IMR-90 (cell line): ENCODE data around the gene FPR2. TPM values are rescaled to one million over a fixed set of nuclear protein-coding genes. Genes with fewer than 3 reads are reported as not detected.

Source experiments
- ATAC-seq: fragments of 200-7000 bp; cut with Tn5 transposase; 2 replicates; pipeline ENCODE4 v1.9.1; 2020; ENCODE audit warnings: low read depth, mild to moderate bottlenecking, moderate library complexity
- BruUV-seq: library from RNA; stranded (reverse); fragments of 400-500 nt; replicated peaks from 2 replicates; lab custom pipeline; 2021; lab: Mats Ljungman, UMichigan
- CTCF ChIA-PET: fragments of 300-600 bp; formaldehyde crosslinking; extraction: SDS; loops from one replicate; lab custom pipeline; 2021; ENCODE audit warnings: antibody characterized with exemption; lab: Yijun Ruan, JAX
- POLR2A ChIA-PET: fragments of 300-600 bp; sonication (Branson Sonifier 250); formaldehyde crosslinking; loops from one replicate; lab custom pipeline; 2022; ENCODE audit warnings: antibody characterized with exemption; ENCODE audit not compliant: unreplicated experiment; lab: Charles Lee
- DNase-seq: peaks from one replicate; pipeline ENCODE4 v3.0.0; 2013
- H2AFZ ChIP-seq: replicated peaks from 2 replicates; pipeline ENCODE3; 2013; ENCODE audit warnings: low read length, mild to moderate bottlenecking; ENCODE audit not compliant: poor library complexity
- H2AK5ac ChIP-seq: 2 replicates; pipeline ENCODE4 v1.6.1; 2013; ENCODE audit warnings: low read depth, low read length, inconsistent platforms
- H2AK9ac ChIP-seq: replicated peaks from 2 replicates; pipeline ENCODE3; 2013; ENCODE audit warnings: mild to moderate bottlenecking, low read depth, low read length, moderate library complexity; ENCODE audit not compliant: poor library complexity
- H2BK120ac ChIP-seq: 2 replicates; pipeline ENCODE4 v1.6.1; 2013; ENCODE audit warnings: low read depth, low read length, inconsistent platforms
- H2BK15ac ChIP-seq: 3 replicates; pipeline ENCODE4 v1.6.1; 2013; ENCODE audit warnings: low read depth, low read length, inconsistent platforms
- H2BK20ac ChIP-seq: 2 replicates; pipeline ENCODE4 v1.6.1; 2013; ENCODE audit warnings: low read depth, mild to moderate bottlenecking, inconsistent platforms, low read length, moderate library complexity
- H2BK5ac ChIP-seq: 2 replicates; pipeline ENCODE4 v1.6.1; 2013; ENCODE audit warnings: mild to moderate bottlenecking, low read depth, low read length, inconsistent platforms; ENCODE audit not compliant: poor library complexity, severe bottlenecking
- H3K14ac ChIP-seq: replicated peaks from 2 replicates; pipeline ENCODE4 v1.6.1; 2013; ENCODE audit warnings: low read depth, low read length, inconsistent platforms
- H3K18ac ChIP-seq: 2 replicates; pipeline ENCODE4 v1.6.1; 2013; ENCODE audit warnings: low read depth, low read length, control low read depth
- H3K23ac ChIP-seq: 2 replicates; pipeline ENCODE4 v1.6.1; 2013; ENCODE audit warnings: low read depth, low read length, inconsistent platforms
- H3K27ac ChIP-seq: 2 replicates; pipeline ENCODE4 v1.5.1; 2013; ENCODE audit warnings: mild to moderate bottlenecking, control low read depth, low read length; ENCODE audit not compliant: insufficient read depth
- H3K27me3 ChIP-seq: 2 replicates; pipeline ENCODE4 v1.6.1; 2013; ENCODE audit warnings: low read length; ENCODE audit not compliant: control insufficient read depth, insufficient read depth
- H3K36me3 ChIP-seq: 2 replicates; pipeline ENCODE4 v1.6.1; 2013; ENCODE audit warnings: low read length, mixed read lengths; ENCODE audit not compliant: control insufficient read depth, insufficient read depth
- H3K4ac ChIP-seq: 2 replicates; pipeline ENCODE4 v1.6.1; 2013; ENCODE audit warnings: low read depth, low read length, inconsistent platforms
- H3K4me1 ChIP-seq: 2 replicates; pipeline ENCODE4 v1.6.1; 2013; ENCODE audit warnings: low read length, mixed read lengths; ENCODE audit not compliant: control insufficient read depth, insufficient read depth
- H3K4me2 ChIP-seq: 2 replicates; pipeline ENCODE4 v1.6.1; 2013; ENCODE audit warnings: low read depth, mild to moderate bottlenecking, control low read depth, low read length, moderate library complexity
- H3K4me3 ChIP-seq: 2 replicates; pipeline ENCODE4 v1.5.1; 2013; ENCODE audit warnings: low read depth, mild to moderate bottlenecking, control low read depth, low read length, moderate library complexity; ENCODE audit not compliant: insufficient read depth
- H3K56ac ChIP-seq: 2 replicates; pipeline ENCODE4 v1.6.1; 2013; ENCODE audit warnings: low read length, inconsistent platforms; ENCODE audit not compliant: insufficient read depth; ENCODE audit errors: extremely low read depth
- H3K79me1 ChIP-seq, 2 experiments: 2 replicates each; pipeline ENCODE4 v1.6.1; 2013; ENCODE audit warnings: low read length in 2 of 2, inconsistent platforms in 1 of 2, low read depth in 1 of 2
- H3K9ac ChIP-seq: 2 replicates; pipeline ENCODE4 v1.6.1; 2013; ENCODE audit warnings: low read depth, low read length, control low read depth
- H3K9me1 ChIP-seq: 2 replicates; pipeline ENCODE4 v1.6.1; 2013; ENCODE audit warnings: low read length, inconsistent platforms; ENCODE audit not compliant: insufficient read depth
- H3K9me3 ChIP-seq: 2 replicates; pipeline ENCODE4 v1.6.1; 2013; ENCODE audit warnings: low read length; ENCODE audit not compliant: control insufficient read depth, insufficient read depth
- H4K20me1 ChIP-seq: 2 replicates; pipeline ENCODE4 v1.6.1; 2013; ENCODE audit warnings: low read length, inconsistent platforms; ENCODE audit not compliant: insufficient read depth
- H4K5ac ChIP-seq: 2 replicates; pipeline ENCODE4 v1.6.1; 2013; ENCODE audit warnings: mild to moderate bottlenecking, low read depth, low read length, control low read depth
- H4K8ac ChIP-seq, 2 experiments: 2 replicates each; pipeline ENCODE4 v1.6.1; 2013; ENCODE audit warnings: low read depth in 2 of 2, low read length in 2 of 2, control low read depth in 1 of 2, inconsistent platforms in 1 of 2
- H4K91ac ChIP-seq: 2 replicates; pipeline ENCODE4 v1.6.1; 2013; ENCODE audit warnings: low read depth, low read length, inconsistent platforms; ENCODE audit not compliant: insufficient read depth
- BHLHE40 ChIP-seq: fragments of 150-350 bp; IDR thresholded peaks from 2 replicates; pipeline ENCODE4 v1.6.1; 2016; ENCODE audit warnings: mild to moderate bottlenecking, low read depth, low read length
- CEBPB ChIP-seq: IDR thresholded peaks from 2 replicates; pipeline ENCODE4 v1.6.1; 2012; ENCODE audit warnings: low read depth, low read length, improper control_type of control experiment
- MAFK ChIP-seq: IDR thresholded peaks from 2 replicates; pipeline ENCODE4 v1.6.1; 2012; ENCODE audit warnings: low read depth, low read length, improper control_type of control experiment
- MAZ ChIP-seq: IDR thresholded peaks from 2 replicates; pipeline ENCODE4 v1.6.1; 2012; ENCODE audit warnings: low read depth, mild to moderate bottlenecking, low read length, improper control_type of control experiment, moderate library complexity, borderline replicate concordance
- MXI1 ChIP-seq: IDR thresholded peaks from 2 replicates; pipeline ENCODE4 v1.6.1; 2012; ENCODE audit warnings: low read depth, mild to moderate bottlenecking, low read length, moderate library complexity, borderline replicate concordance
- RAD21 ChIP-seq: IDR thresholded peaks from 2 replicates; pipeline ENCODE4 v1.6.1; 2012; ENCODE audit warnings: low read length, improper control_type of control experiment
- USF2 ChIP-seq: fragments of 150-350 bp; IDR thresholded peaks from 2 replicates; pipeline ENCODE4 v1.6.1; 2017; ENCODE audit warnings: mild to moderate bottlenecking, antibody characterized with exemption, low read length, low read depth
- WGBS, 2 experiments: methylation state at CpG; one replicate each; pipeline versions ENCODE4 v1.1.5 to v1.1.7; 2013; ENCODE audit warnings: missing lambda C conversion rate in 2 of 2; ENCODE audit not compliant: insufficient read length in 1 of 2; ENCODE audit errors: extremely low coverage in 2 of 2; 5-methylcytosine and 5-hydroxymethylcytosine counted together
- dilution Hi-C: fragments of 300-500 bp; cut with HindIII; formaldehyde crosslinking; loops from one replicate; pipeline ENCODE4 v1.14.3; 2018; ENCODE audit warnings: low sequenced_read_pairs; ENCODE audit not compliant: unreplicated experiment
- in situ Hi-C: fragments of 300-500 bp; cut with MboI; formaldehyde crosslinking; loops from 3 replicates; pipeline ENCODE4 v1.14.3; 2019; ENCODE audit warnings: low sequenced_read_pairs, inconsistent platforms, mixed read lengths
- intact Hi-C: fragments of 100-400 bp; cut with micrococcal nuclease; formaldehyde crosslinking; loops from 2 replicates; pipeline ENCODE4 v1.10.0; 2022
- polyA plus RNA-seq, 3 experiments: library from polyadenylated mRNA; depleted of rRNA; stranded (reverse); fragments of >200 nt; gene quantifications; 2 replicates each; pipeline ENCODE4 v1.2.3, GENCODE V29; 2012; ENCODE audit warnings: low replicate concordance in 1 of 3
- total RNA-seq: library from RNA; depleted of rRNA; stranded (reverse); fragments of >200 nt; gene quantifications from 2 replicates; pipeline ENCODE4 v1.2.3, GENCODE V29; 2012

FPR2 gene
- total and polyA plus RNA-seq, 2 of the 4 experiments (the other 2 are of a cell fraction) = not detected

- Histone ChIP-seq H3K14ac (no peak overlapping the region), H3K9me3 (no peaks in the 10 kb centered on the region), H3K4me2 (peak overlapping the region; percentile 28; the same call in 1 of the 2 replicates), H3K18ac (no peak overlapping the region), H3K27me3 (no peaks in the 10 kb centered on the region), H4K5ac (no peak overlapping the region), H2BK15ac (no peak overlapping the region), H3K4me3 (no peak overlapping the region), H3K27ac (no peak overlapping the region), H2BK5ac (peak overlapping the region; percentile 25), H3K36me3 (no peaks in the 10 kb centered on the region), H3K4me1 (peaks cover 5% of the 10 kb centered on the region), H3K4ac (no peak overlapping the region), H4K20me1 (no peaks in the 10 kb centered on the region), H3K79me1 (no peaks in the 10 kb centered on the region), H3K9ac (no peak overlapping the region), H4K91ac (no peak overlapping the region), H2AK5ac (no peak overlapping the region), H2BK120ac (no peak overlapping the region), H2BK20ac (no peak overlapping the region), H2AFZ (no peak overlapping the region), H3K56ac (no peak overlapping the region), H4K8ac (no peak overlapping the region), H3K23ac (no peak overlapping the region), H2AK9ac (no peak overlapping the region), H3K9me1 (no peaks in the 10 kb centered on the region)
- BruUV-seq = no TSS peak
- no peak for ATAC-seq
- TF ChIP-seq MAFK (no peak), BHLHE40 (peak; percentile 24; the same call in 1 of the 2 replicates), RAD21 (no peak), USF2 (no peak), MAZ (no peak), MXI1 (no peak), CEBPB (no peak)
- WGBS, 2 experiments = no CpG with 5 or more reads among the region's 7 CpGs
- DNase-seq = peak; percentile 60
- in situ Hi-C loops (no loop called here), intact Hi-C loops (no loop called here), dilution Hi-C loops (no loop called here)
- ChIA-PET POLR2A (no interaction called here), CTCF (no interaction called here)
Observed at GRCh38 chr19:51800473-51801244, 39.7 kb downstream of the FPR2 start.
